Measurements from ENCODE around the gene CALHM4. TPM values are rescaled to one million over a fixed set of nuclear protein-coding genes. Genes with fewer than 3 reads are reported as not detected.

CALHM4 gene
- total and polyA plus RNA-seq, 2 of the 4 experiments (the other 2 are of a cell fraction): 0.07 TPM; not detected in 1

GRCh38 chr6:116579143-116579542 lies 25.6 kb downstream of the CALHM4 start:
- intact Hi-C loops (cut with micrococcal nuclease) (no loop called here), in situ Hi-C loops (cut with MboI; ENCODE audit: low sequenced_read_pairs) (no loop called here), dilution Hi-C loops (cut with HindIII; ENCODE audit: low sequenced_read_pairs, unreplicated experiment) (no loop called here)
- H3K27me3 ChIP-seq (ENCODE audit: control insufficient read depth, insufficient read depth, low read length): no peaks in the 10 kb centered on the region
- no peak overlapping the region for H4K5ac ChIP-seq (ENCODE audit: low read depth, low read length)
- H3K4me3 ChIP-seq (ENCODE audit: insufficient read depth, low read depth, low read length): no peak overlapping the region
- H3K4me2 ChIP-seq (ENCODE audit: low read depth, low read length): no peak overlapping the region
- WGBS, 2 experiments (ENCODE audit: extremely low coverage in 2 of 2, insufficient read length in 1 of 2): no CpG with 5 or more reads among the region's 1 CpG
- no peak for TF ChIP-seq RAD21 (IDR thresholded peaks at IDR 0.05; ENCODE audit: low read length)
- no peak for TF ChIP-seq RFX5 (IDR thresholded peaks at IDR 0.05; ENCODE audit: low read depth, low read length)
- TF ChIP-seq CHD1 (IDR thresholded peaks at IDR 0.05; ENCODE audit: low read depth, low read length): no peak
- TF ChIP-seq MAFK (IDR thresholded peaks at IDR 0.05; ENCODE audit: low read depth, low read length): no peak
- TF ChIP-seq CEBPB (IDR thresholded peaks at IDR 0.05; ENCODE audit: low read depth, low read length): no peak
- TF ChIP-seq, protein P1, sequence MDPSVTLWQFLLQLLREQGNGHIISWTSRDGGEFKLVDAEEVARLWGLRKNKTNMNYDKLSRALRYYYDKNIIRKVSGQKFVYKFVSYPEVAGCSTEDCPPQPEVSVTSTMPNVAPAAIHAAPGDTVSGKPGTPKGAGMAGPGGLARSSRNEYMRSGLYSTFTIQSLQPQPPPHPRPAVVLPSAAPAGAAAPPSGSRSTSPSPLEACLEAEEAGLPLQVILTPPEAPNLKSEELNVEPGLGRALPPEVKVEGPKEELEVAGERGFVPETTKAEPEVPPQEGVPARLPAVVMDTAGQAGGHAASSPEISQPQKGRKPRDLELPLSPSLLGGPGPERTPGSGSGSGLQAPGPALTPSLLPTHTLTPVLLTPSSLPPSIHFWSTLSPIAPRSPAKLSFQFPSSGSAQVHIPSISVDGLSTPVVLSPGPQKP (IDR thresholded peaks at IDR 0.05; ENCODE audit: borderline replicate concordance, low read depth, low read length): no peak
- TF ChIP-seq RCOR1 (IDR thresholded peaks at IDR 0.05; ENCODE audit: insufficient replicate concordance, low read length): no peak
- H2BK15ac ChIP-seq (ENCODE audit: low read depth, low read length): no peak overlapping the region
- DNase-seq: peak; percentile 25
- no peak overlapping the region for H3K18ac ChIP-seq (ENCODE audit: low read depth, low read length)
- no peak overlapping the region for H2AK5ac ChIP-seq (ENCODE audit: low read depth, low read length)
- peaks cover 6% of the 10 kb centered on the region; the same call in 1 of the 2 replicates for H3K36me3 ChIP-seq (ENCODE audit: control insufficient read depth, insufficient read depth, low read length)
- no peak overlapping the region for H2AFZ ChIP-seq (replicated peaks; ENCODE audit: low read length, poor library complexity)
- H2AK9ac ChIP-seq (replicated peaks; ENCODE audit: low read depth, low read length, poor library complexity): no peak overlapping the region
- ChIA-PET CTCF (no interaction called here), POLR2A (ENCODE audit: unreplicated experiment) (no interaction called here)
- peaks cover 12 to 37% of the 10 kb centered on the region in 2 experiments for H3K79me1 ChIP-seq (ENCODE audit: low read depth in 1 of 2, low read length in 2 of 2)
- ATAC-seq (ENCODE audit: low read depth): peak; percentile 65; the same call in 1 of the 2 replicates
- no TSS peak for BruUV-seq (replicated peaks)
- no peak overlapping the region for H3K9ac ChIP-seq (ENCODE audit: low read depth, low read length)
- H2BK120ac ChIP-seq (ENCODE audit: low read depth, low read length): no peak overlapping the region
- no peak overlapping the region for H4K91ac ChIP-seq (ENCODE audit: insufficient read depth, low read depth, low read length)
- no peak overlapping the region for H4K8ac ChIP-seq (ENCODE audit: low read depth in 2 of 2, low read length in 2 of 2)
- H4K20me1 ChIP-seq (ENCODE audit: insufficient read depth, low read length): no peaks in the 10 kb centered on the region; the same call in 1 of the 2 replicates
- no peak overlapping the region for H2BK20ac ChIP-seq (ENCODE audit: low read depth, low read length)
- no peak overlapping the region for H3K56ac ChIP-seq (ENCODE audit: extremely low read depth, insufficient read depth, low read length)
- no peak overlapping the region for H3K14ac ChIP-seq (replicated peaks; ENCODE audit: low read depth, low read length)
- H3K9me3 ChIP-seq (ENCODE audit: control insufficient read depth, insufficient read depth, low read length): no peaks in the 10 kb centered on the region
- no peaks in the 10 kb centered on the region for H3K9me1 ChIP-seq (ENCODE audit: insufficient read depth, low read length)
- H3K23ac ChIP-seq (ENCODE audit: low read depth, low read length): no peak overlapping the region
- H3K4me1 ChIP-seq (ENCODE audit: control insufficient read depth, insufficient read depth, low read length): no peaks in the 10 kb centered on the region
- H3K4ac ChIP-seq (ENCODE audit: low read depth, low read length): no peak overlapping the region
- no peak overlapping the region for H3K27ac ChIP-seq (ENCODE audit: insufficient read depth, low read length)
- H2BK5ac ChIP-seq (ENCODE audit: low read depth, low read length, poor library complexity, severe bottlenecking): no peak overlapping the region
